GM18861 (cell line): ENCODE data around the gene ZNF469.

ENCODE experiments used
- ATAC-seq: cut with Tn5 transposase; IDR thresholded peaks from one replicate; pipeline ENCODE4 v1.9.1; 2021; ENCODE audit not compliant: unreplicated experiment

ZNF469 gene

GRCh38 chr16:88423448-88423850 is 40.7 kb downstream of the ZNF469 start:
- no peak for ATAC-seq

- no peak for ATAC-seq
These were observed 42.0 kb downstream of the ZNF469 start for GRCh38 chr16:88424587-88425235.

GRCh38 chr16:88426018-88426417 is 43.3 kb downstream of the ZNF469 start:
- ATAC-seq: no peak

GRCh38 chr16:88427376-88427775 is 44.6 kb downstream of the ZNF469 start:
- no peak for ATAC-seq

- no peak for ATAC-seq
These were observed 45.4 kb downstream of the ZNF469 start for GRCh38 chr16:88428156-88428555.

- no peak for ATAC-seq
These were observed 46.0 kb downstream of the ZNF469 start for GRCh38 chr16:88428616-88429386.

GRCh38 chr16:88429387-88430184 is 46.8 kb downstream of the ZNF469 start:
- no peak for ATAC-seq

- no peak for ATAC-seq
These were observed 47.4 kb downstream of the ZNF469 start for GRCh38 chr16:88430185-88430523.

- no peak for ATAC-seq
These were observed 48.0 kb downstream of the ZNF469 start for GRCh38 chr16:88430524-88431446.

GRCh38 chr16:88431651-88432050 is 48.9 kb downstream of the ZNF469 start:
- no peak for ATAC-seq

GRCh38 chr16:88432174-88432573 is 49.4 kb downstream of the ZNF469 start:
- no peak for ATAC-seq
